GM21825 (cell line): ENCODE measurements around the gene RPS6KA1.
"Not testable (repeated sequence)": the region's sequence is repeated elsewhere in the genome, so short reads cannot be mapped to it uniquely, and the experiment has no call there.

ENCODE experiments used
- ATAC-seq: cut with Tn5 transposase; IDR thresholded peaks from one replicate; pipeline ENCODE4 v1.9.1; 2021; ENCODE audit warnings: mild to moderate bottlenecking, moderate library complexity; ENCODE audit not compliant: unreplicated experiment

RPS6KA1 gene

GRCh38 chr1:26585471-26585870, 55.9 kb downstream of the RPS6KA1 start:
- no peak for ATAC-seq

GRCh38 chr1:26593385-26593784, 63.8 kb downstream of the RPS6KA1 start:
- no peak for ATAC-seq

GRCh38 chr1:26594593-26594992, 65.0 kb downstream of the RPS6KA1 start:
- ATAC-seq = not testable (repeated sequence)

GRCh38 chr1:26597629-26598039, 68.1 kb downstream of the RPS6KA1 start:
- ATAC-seq = no peak

- ATAC-seq = no peak
These were observed 69.3 kb downstream of the RPS6KA1 start for GRCh38 chr1:26598890-26599289.

GRCh38 chr1:26602378-26602959, 72.9 kb downstream of the RPS6KA1 start:
- no peak for ATAC-seq

- ATAC-seq = no peak
These were observed 74.3 kb downstream of the RPS6KA1 start for GRCh38 chr1:26603856-26604255.

GRCh38 chr1:26607186-26607585, 77.6 kb downstream of the RPS6KA1 start:
- no peak for ATAC-seq

- no peak for ATAC-seq
These were observed 79.3 kb downstream of the RPS6KA1 start for GRCh38 chr1:26608895-26609294.

GRCh38 chr1:26610781-26611180, 81.2 kb downstream of the RPS6KA1 start:
- no peak for ATAC-seq

GRCh38 chr1:26612627-26613026, 83.1 kb downstream of the RPS6KA1 start:
- not testable (repeated sequence) for ATAC-seq

- no peak for ATAC-seq
These were observed 85.3 kb downstream of the RPS6KA1 start for GRCh38 chr1:26614655-26615411.

GRCh38 chr1:26616881-26617280, 87.3 kb downstream of the RPS6KA1 start:
- no peak for ATAC-seq

GRCh38 chr1:26618561-26618960, 89.0 kb downstream of the RPS6KA1 start:
- ATAC-seq = no peak
